ENCODE measurements around the gene C4B.
"Not testable (repeated sequence)": the region's sequence is repeated elsewhere in the genome, so short reads cannot be mapped to it uniquely, and the experiment has no call there.

Gene C4B

GRCh38 chr6:31980998-31981397 lies 33.6 kb upstream of the C4B start:
- DNase-seq, result not testable (repeated sequence)

GRCh38 chr6:31981744-31982143 lies 32.9 kb upstream of the C4B start, which contains the start of gene C4A:
Gene C4A, plus strand, starts transcription at chr6:31982057. Its CDS starts 51 bp downstream, at chr6:31982108.
- DNase-seq, result not testable (repeated sequence)

GRCh38 chr6:31989363-31989762 lies 25.2 kb upstream of the C4B start:
- not testable (repeated sequence) for DNase-seq

- not testable (repeated sequence) for DNase-seq
These were observed 20.2 kb upstream of the C4B start for GRCh38 chr6:31994421-31994820.

- not testable (repeated sequence) for DNase-seq
These were observed 18.2 kb upstream of the C4B start for GRCh38 chr6:31996385-31996784.

GRCh38 chr6:32002546-32003268 lies 11.9 kb upstream of the C4B start:
- DNase-seq, result not testable (repeated sequence)

GRCh38 chr6:32003301-32003700 lies 11.3 kb upstream of the C4B start:
- not testable (repeated sequence) for DNase-seq

- not testable (repeated sequence) for DNase-seq
These were observed 10.2 kb upstream of the C4B start for GRCh38 chr6:32004393-32004792.

GRCh38 chr6:32004864-32005537 lies 9.6 kb upstream of the C4B start:
- DNase-seq, result not testable (repeated sequence)

GRCh38 chr6:32005538-32005880 lies 9.1 kb upstream of the C4B start:
- DNase-seq, result not testable (repeated sequence)

GRCh38 chr6:32005991-32006529 lies 8.5 kb upstream of the C4B start:
- not testable (repeated sequence) for DNase-seq

- DNase-seq, result not testable (repeated sequence)
These were observed 7.5 kb upstream of the C4B start for GRCh38 chr6:32007086-32007485.

GRCh38 chr6:32008037-32008436 lies 6.6 kb upstream of the C4B start:
- DNase-seq, result not testable (repeated sequence)

- not testable (repeated sequence) for DNase-seq
These were observed 6.0 kb upstream of the C4B start for GRCh38 chr6:32008616-32009015.

GRCh38 chr6:32009537-32009936 lies 5.1 kb upstream of the C4B start:
- not testable (repeated sequence) for DNase-seq

- DNase-seq, result not testable (repeated sequence)
These were observed 3.6 kb upstream of the C4B start for GRCh38 chr6:32010856-32011530.

- DNase-seq, result peak in 2 of 56 donors; percentile 5 to 25
These were observed 1.5 kb upstream of the C4B start for GRCh38 chr6:32012941-32013617.

- not testable (repeated sequence) for DNase-seq
These were observed 857 bp upstream of the C4B start for GRCh38 chr6:32013738-32014137.

GRCh38 chr6:32022100-32022499 lies 7.5 kb downstream of the C4B start:
- not testable (repeated sequence) for DNase-seq

GRCh38 chr6:32028631-32029030 lies 14.0 kb downstream of the C4B start:
- not testable (repeated sequence) for DNase-seq

GRCh38 chr6:32029553-32029952 lies 15.0 kb downstream of the C4B start:
- not testable (repeated sequence) for DNase-seq
